ENCODE results near the gene OR2F2.
A peak's percentile ranks its signal among the peaks of the same experiment; 100 is the strongest.

Gene OR2F2

GRCh38 chr7:143979998-143980397 is 45.0 kb downstream of the OR2F2 start:
- no peak for DNase-seq

- DNase-seq = peak; percentile 1
Measured at GRCh38 chr7:143980746-143981510, 45.9 kb downstream of the OR2F2 start.

DNA sequence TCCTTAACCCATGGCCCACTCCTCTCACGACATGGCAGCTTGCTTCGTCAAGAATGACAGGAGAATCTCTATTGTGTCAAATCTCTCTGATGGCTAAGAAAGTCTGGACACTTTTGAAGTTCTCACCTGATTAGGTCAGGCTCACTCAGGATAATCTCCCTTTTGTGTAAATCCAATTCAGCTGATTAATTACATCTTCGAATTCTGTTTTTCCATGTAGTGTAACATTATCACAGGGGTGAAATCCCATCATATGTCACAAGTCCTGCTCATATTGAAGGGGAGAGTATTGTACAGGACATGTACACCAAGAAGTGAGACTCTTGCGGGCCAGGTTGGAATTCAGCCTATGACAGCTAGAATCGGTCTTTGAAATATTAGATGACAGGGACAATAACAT is 48.9 kb downstream of the OR2F2 start:
- no peak for DNase-seq
